Neural progenitor cell (in vitro differentiated cells): Measurements from ENCODE around the gene PDLIM5. TPM values are rescaled to one million over a fixed set of nuclear protein-coding genes. Genes with fewer than 3 reads are reported as not detected.

Experiments used
- DNase-seq: peaks from one replicate; pipeline ENCODE4 v3.0.0-alpha.2; 2016; ENCODE audit warnings: low spot score
- H2AFZ ChIP-seq: fragments of 200-600 bp; sonication (generic); replicated peaks from 2 replicates; pipeline ENCODE4 v1.6.1; 2016; ENCODE audit warnings: antibody characterized with exemption
- H3F3A ChIP-seq: fragments of 200-600 bp; sonication (generic); 2 replicates; pipeline ENCODE4 v1.6.1; 2016; ENCODE audit warnings: antibody characterized with exemption, low read depth
- H3K27ac ChIP-seq: fragments of 200-600 bp; sonication (generic); 2 replicates; pipeline ENCODE4 v1.5.1; 2016; ENCODE audit warnings: mild to moderate bottlenecking
- H3K27me3 ChIP-seq: fragments of 200-600 bp; sonication (generic); 2 replicates; pipeline ENCODE4 v1.6.1; 2016; ENCODE audit warnings: mild to moderate bottlenecking, moderate library complexity
- H3K36me3 ChIP-seq: fragments of 200-600 bp; sonication (generic); 2 replicates; pipeline ENCODE4 v1.5.1; 2016
- H3K4me1 ChIP-seq: fragments of 200-600 bp; sonication (generic); 2 replicates; pipeline ENCODE4 v1.6.1; 2016; ENCODE audit warnings: mixed run types
- H3K4me2 ChIP-seq: fragments of 200-600 bp; sonication (generic); 2 replicates; pipeline ENCODE4 v1.6.1; 2016
- H3K4me3 ChIP-seq: fragments of 200-600 bp; sonication (generic); 2 replicates; pipeline ENCODE4 v1.5.1; 2016
- H3K79me2 ChIP-seq: fragments of 200-600 bp; sonication (generic); 2 replicates; pipeline ENCODE4 v1.6.1; 2016; ENCODE audit warnings: low read depth
- H3K9ac ChIP-seq: fragments of 200-600 bp; sonication (generic); 2 replicates; pipeline ENCODE4 v1.6.1; 2016
- H3K9me3 ChIP-seq: fragments of 200-600 bp; sonication (generic); 2 replicates; pipeline ENCODE4 v1.5.1; 2016; ENCODE audit warnings: low read depth
- H4K20me1 ChIP-seq: fragments of 200-600 bp; sonication (generic); 2 replicates; pipeline ENCODE4 v1.6.1; 2016; ENCODE audit warnings: low read depth
- H3K27ac Mint-ChIP-seq: 3 replicates; pipeline ENCODE4 v1.8.0; 2021; ENCODE audit warnings: mixed read lengths
- H3K27me3 Mint-ChIP-seq: 2 replicates; pipeline ENCODE4 v1.8.0; 2022; ENCODE audit warnings: low read depth, mild to moderate bottlenecking, inconsistent platforms, moderate library complexity, mixed read lengths; ENCODE audit not compliant: insufficient read depth
- H3K36me3 Mint-ChIP-seq: 3 replicates; pipeline ENCODE4 v1.8.0; 2021; ENCODE audit warnings: mixed read lengths
- H3K4me1 Mint-ChIP-seq: 3 replicates; pipeline ENCODE4 v1.8.0; 2021; ENCODE audit warnings: mixed read lengths
- H3K4me3 Mint-ChIP-seq: 3 replicates; pipeline ENCODE4 v1.8.0; 2021; ENCODE audit warnings: mild to moderate bottlenecking, moderate library complexity, mixed read lengths
- H3K9me3 Mint-ChIP-seq: 3 replicates; pipeline ENCODE4 v1.8.0; 2020; ENCODE audit warnings: mixed read lengths
- EZH2 ChIP-seq: fragments of 200-600 bp; sonication (generic); IDR thresholded peaks from 2 replicates; pipeline ENCODE4 v1.6.1; 2017; ENCODE audit warnings: antibody characterized with exemption, mild to moderate bottlenecking, moderate library complexity
- EZH2phosphoT487 ChIP-seq: fragments of 200-600 bp; sonication (generic); IDR thresholded peaks from 2 replicates; pipeline ENCODE4 v1.6.1; 2017; ENCODE audit warnings: antibody characterized with exemption
- total RNA-seq: library from RNA; depleted of rRNA; stranded (reverse); fragments of >200 nt; gene quantifications from 2 replicates; pipeline ENCODE4 v1.2.3, GENCODE V29; 2015; ENCODE audit warnings: low replicate concordance
- TF ChIP-seq, protein P1 (sequence below): fragments of 200-600 bp; sonication (generic); IDR thresholded peaks from 2 replicates; pipeline ENCODE4 v1.5.1; 2017; ENCODE audit warnings: antibody characterized with exemption, mild to moderate bottlenecking

The PDLIM5 gene
- total RNA-seq, 1 donor from 2014 or later, result 68.4 TPM

DNA sequence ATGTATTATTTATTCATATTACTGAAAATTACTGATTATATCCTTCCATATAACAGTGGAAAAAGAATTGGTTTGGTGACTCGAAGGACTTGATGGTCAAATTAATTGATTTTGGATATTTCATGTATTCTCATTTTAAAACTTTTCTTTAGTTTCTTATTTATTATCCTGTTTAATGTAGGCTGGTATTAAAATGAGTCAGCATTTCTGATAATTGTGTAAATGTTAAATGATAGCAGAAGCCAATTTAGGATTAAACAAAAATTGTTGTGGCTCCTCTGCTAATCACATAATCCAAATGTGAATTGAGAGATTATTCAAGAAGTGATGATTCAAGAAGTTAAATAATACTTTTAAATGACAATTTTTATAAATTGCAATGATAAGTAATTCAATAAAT, 38.7 kb downstream of the PDLIM5 start:
- Histone ChIP-seq H3K79me2 (peaks cover 6% of the 10 kb centered on the region), H3K36me3 (no peaks in the 10 kb centered on the region)
- H3K4me1 Mint-ChIP-seq, result peaks cover 2% of the 10 kb centered on the region

DNA sequence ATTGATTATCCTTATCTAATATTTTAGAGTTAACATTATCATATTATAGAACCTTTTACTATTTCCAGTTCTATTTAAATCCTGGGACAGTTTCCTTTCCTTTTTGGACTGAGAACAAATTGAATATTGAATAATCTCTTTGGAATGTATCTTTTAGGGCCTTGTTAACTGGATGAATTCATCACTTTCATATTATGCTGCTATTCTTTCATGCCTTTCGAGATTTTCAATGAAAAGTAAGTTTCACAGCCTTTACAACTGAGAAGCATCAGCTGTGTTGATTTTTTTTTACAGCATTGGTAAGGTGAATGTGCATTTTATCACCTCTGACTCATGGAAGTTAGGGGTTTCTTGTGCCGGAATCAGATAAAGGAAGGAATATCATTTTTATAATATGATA, 39.6 kb downstream of the PDLIM5 start:
- H3K9me3 Mint-ChIP-seq, result no peaks in the 10 kb centered on the region
- no peak overlapping the region for H3K4me2 ChIP-seq
- peaks cover 4% of the 10 kb centered on the region for H3K36me3 Mint-ChIP-seq
- H3F3A ChIP-seq, result peaks cover 6% of the 10 kb centered on the region
- no peaks in the 10 kb centered on the region for H3K27me3 Mint-ChIP-seq
- no peaks in the 10 kb centered on the region for H3K4me1 ChIP-seq
- no peaks in the 10 kb centered on the region for H3K36me3 ChIP-seq
- no peaks in the 10 kb centered on the region for H4K20me1 ChIP-seq
- H3K4me3 Mint-ChIP-seq, result no peak overlapping the region
- TF ChIP-seq, protein P1, sequence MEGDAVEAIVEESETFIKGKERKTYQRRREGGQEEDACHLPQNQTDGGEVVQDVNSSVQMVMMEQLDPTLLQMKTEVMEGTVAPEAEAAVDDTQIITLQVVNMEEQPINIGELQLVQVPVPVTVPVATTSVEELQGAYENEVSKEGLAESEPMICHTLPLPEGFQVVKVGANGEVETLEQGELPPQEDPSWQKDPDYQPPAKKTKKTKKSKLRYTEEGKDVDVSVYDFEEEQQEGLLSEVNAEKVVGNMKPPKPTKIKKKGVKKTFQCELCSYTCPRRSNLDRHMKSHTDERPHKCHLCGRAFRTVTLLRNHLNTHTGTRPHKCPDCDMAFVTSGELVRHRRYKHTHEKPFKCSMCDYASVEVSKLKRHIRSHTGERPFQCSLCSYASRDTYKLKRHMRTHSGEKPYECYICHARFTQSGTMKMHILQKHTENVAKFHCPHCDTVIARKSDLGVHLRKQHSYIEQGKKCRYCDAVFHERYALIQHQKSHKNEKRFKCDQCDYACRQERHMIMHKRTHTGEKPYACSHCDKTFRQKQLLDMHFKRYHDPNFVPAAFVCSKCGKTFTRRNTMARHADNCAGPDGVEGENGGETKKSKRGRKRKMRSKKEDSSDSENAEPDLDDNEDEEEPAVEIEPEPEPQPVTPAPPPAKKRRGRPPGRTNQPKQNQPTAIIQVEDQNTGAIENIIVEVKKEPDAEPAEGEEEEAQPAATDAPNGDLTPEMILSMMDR, result no peak
- TF ChIP-seq EZH2phosphoT487 (no peak), EZH2 (no peak)
- peaks cover 6% of the 10 kb centered on the region for H3K79me2 ChIP-seq
- H3K27ac ChIP-seq, result no peak overlapping the region
- H3K27ac Mint-ChIP-seq, result peak overlapping the region; percentile 74
- peaks cover 2% of the 10 kb centered on the region for H3K4me1 Mint-ChIP-seq
- H3K27me3 ChIP-seq, result no peaks in the 10 kb centered on the region
- no peak overlapping the region for H3K4me3 ChIP-seq
- H3K9me3 ChIP-seq, result no peaks in the 10 kb centered on the region
- no peak overlapping the region for H3K9ac ChIP-seq
- DNase-seq, result no peak
- H2AFZ ChIP-seq, result no peak overlapping the region

More for the DNA sequence above, 38.7 kb downstream of the PDLIM5 start:
- H3K27me3 Mint-ChIP-seq, result no peaks in the 10 kb centered on the region
- no peaks in the 10 kb centered on the region for H3K9me3 Mint-ChIP-seq
- TF ChIP-seq EZH2 (no peak), EZH2phosphoT487 (no peak)
- TF ChIP-seq, protein P1, result no peak
- Histone ChIP-seq H3F3A (peaks cover 6% of the 10 kb centered on the region), H4K20me1 (no peaks in the 10 kb centered on the region), H3K4me3 (no peak overlapping the region), H3K4me1 (no peaks in the 10 kb centered on the region), H3K27me3 (no peaks in the 10 kb centered on the region), H2AFZ (no peak overlapping the region), H3K27ac (no peak overlapping the region), H3K9me3 (no peaks in the 10 kb centered on the region), H3K9ac (no peak overlapping the region), H3K4me2 (no peak overlapping the region)
- DNase-seq, result no peak
- H3K4me3 Mint-ChIP-seq, result no peak overlapping the region
- H3K27ac Mint-ChIP-seq, result no peak overlapping the region
- H3K36me3 Mint-ChIP-seq, result peaks cover 4% of the 10 kb centered on the region

DNA sequence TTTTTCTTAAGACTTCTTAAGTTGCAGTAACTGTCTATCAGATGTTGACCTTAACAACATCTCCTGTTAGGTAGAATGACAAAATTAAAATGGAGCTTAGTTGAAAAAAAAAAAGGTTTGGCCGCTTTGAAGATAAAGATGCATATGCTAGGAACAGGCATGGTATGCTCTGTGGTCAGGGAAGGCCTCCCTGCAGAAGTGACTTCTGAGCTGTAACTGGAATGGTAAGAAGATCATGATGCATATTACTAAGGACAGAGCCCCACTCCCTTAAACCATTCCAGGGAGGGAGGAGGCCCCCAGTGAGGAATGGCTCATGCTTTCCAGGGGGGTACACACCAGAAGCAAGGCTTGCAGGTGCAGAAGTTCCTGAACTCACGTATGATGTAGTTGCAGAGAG, 43.7 kb downstream of the PDLIM5 start:
- no peak overlapping the region for H3K4me3 ChIP-seq
- H3K4me3 Mint-ChIP-seq, result no peak overlapping the region
- H4K20me1 ChIP-seq, result peaks cover 2% of the 10 kb centered on the region
- H3K36me3 Mint-ChIP-seq, result peaks cover 11% of the 10 kb centered on the region
- TF ChIP-seq EZH2, result no peak
- TF ChIP-seq, protein P1, result no peak
- TF ChIP-seq EZH2phosphoT487, result no peak
- H3K27me3 ChIP-seq, result no peaks in the 10 kb centered on the region
- H3F3A ChIP-seq, result peaks cover 4% of the 10 kb centered on the region
- no peak overlapping the region for H3K27ac Mint-ChIP-seq
- H3K4me2 ChIP-seq, result no peak overlapping the region
- H3K79me2 ChIP-seq, result peaks cover 10% of the 10 kb centered on the region
- H3K9me3 Mint-ChIP-seq, result no peaks in the 10 kb centered on the region
- H3K4me1 ChIP-seq, result peaks cover 4% of the 10 kb centered on the region
- no peak overlapping the region for H3K27ac ChIP-seq
- no peaks in the 10 kb centered on the region for H3K27me3 Mint-ChIP-seq
- peaks cover 2% of the 10 kb centered on the region for H3K4me1 Mint-ChIP-seq
- no peak for DNase-seq
- H3K36me3 ChIP-seq, result peaks cover 6% of the 10 kb centered on the region
- H3K9ac ChIP-seq, result no peak overlapping the region
- no peaks in the 10 kb centered on the region for H3K9me3 ChIP-seq
- no peak overlapping the region for H2AFZ ChIP-seq
